ENCODE results near the gene WDR93. TPM values are rescaled to one million over a fixed set of nuclear protein-coding genes. Genes with fewer than 3 reads are reported as not detected.

WDR93 gene
- total RNA-seq, 1 donor from 2014 or later, result not detected

- no peak for DNase-seq
- no peak overlapping the region for H3K27ac Mint-ChIP-seq (ENCODE audit: unreplicated experiment)
- H3K4me3 Mint-ChIP-seq (ENCODE audit: unreplicated experiment), result no peak overlapping the region
- no peak for TF ChIP-seq CTCF (IDR thresholded peaks at IDR 0.05; ENCODE audit: partially characterized antibody, unreplicated experiment)
- H3K36me3 Mint-ChIP-seq (ENCODE audit: unreplicated experiment), result no peaks in the 10 kb centered on the region
- peaks cover 4% of the 10 kb centered on the region for H3K4me1 Mint-ChIP-seq (ENCODE audit: low read depth, unreplicated experiment)
- peaks cover 3% of the 10 kb centered on the region for H3K9me3 Mint-ChIP-seq (ENCODE audit: unreplicated experiment)
- peaks cover 6% of the 10 kb centered on the region for H3K27me3 Mint-ChIP-seq (ENCODE audit: unreplicated experiment)
These were observed 20.7 kb upstream of the WDR93 start for GRCh38 chr15:89669941-89670340.

- Mint-ChIP-seq H3K9me3 (ENCODE audit: unreplicated experiment) (peaks cover 3% of the 10 kb centered on the region), H3K27ac (ENCODE audit: unreplicated experiment) (no peak overlapping the region), H3K27me3 (ENCODE audit: unreplicated experiment) (peaks cover 6% of the 10 kb centered on the region), H3K4me1 (ENCODE audit: low read depth, unreplicated experiment) (peaks cover 4% of the 10 kb centered on the region), H3K36me3 (ENCODE audit: unreplicated experiment) (no peaks in the 10 kb centered on the region), H3K4me3 (ENCODE audit: unreplicated experiment) (no peak overlapping the region)
- TF ChIP-seq CTCF (IDR thresholded peaks at IDR 0.05; ENCODE audit: partially characterized antibody, unreplicated experiment), result no peak
- DNase-seq, result no peak
These were observed 19.5 kb upstream of the WDR93 start for GRCh38 chr15:89670971-89671560.

- Mint-ChIP-seq H3K36me3 (ENCODE audit: unreplicated experiment) (no peaks in the 10 kb centered on the region), H3K4me3 (ENCODE audit: unreplicated experiment) (no peak overlapping the region), H3K27ac (ENCODE audit: unreplicated experiment) (no peak overlapping the region), H3K9me3 (ENCODE audit: unreplicated experiment) (peaks cover 3% of the 10 kb centered on the region), H3K27me3 (ENCODE audit: unreplicated experiment) (peaks cover 6% of the 10 kb centered on the region), H3K4me1 (ENCODE audit: low read depth, unreplicated experiment) (peaks cover 4% of the 10 kb centered on the region)
- TF ChIP-seq CTCF (IDR thresholded peaks at IDR 0.05; ENCODE audit: partially characterized antibody, unreplicated experiment), result no peak
- DNase-seq, result no peak
These were observed 18.9 kb upstream of the WDR93 start for GRCh38 chr15:89671687-89672086.

DNA sequence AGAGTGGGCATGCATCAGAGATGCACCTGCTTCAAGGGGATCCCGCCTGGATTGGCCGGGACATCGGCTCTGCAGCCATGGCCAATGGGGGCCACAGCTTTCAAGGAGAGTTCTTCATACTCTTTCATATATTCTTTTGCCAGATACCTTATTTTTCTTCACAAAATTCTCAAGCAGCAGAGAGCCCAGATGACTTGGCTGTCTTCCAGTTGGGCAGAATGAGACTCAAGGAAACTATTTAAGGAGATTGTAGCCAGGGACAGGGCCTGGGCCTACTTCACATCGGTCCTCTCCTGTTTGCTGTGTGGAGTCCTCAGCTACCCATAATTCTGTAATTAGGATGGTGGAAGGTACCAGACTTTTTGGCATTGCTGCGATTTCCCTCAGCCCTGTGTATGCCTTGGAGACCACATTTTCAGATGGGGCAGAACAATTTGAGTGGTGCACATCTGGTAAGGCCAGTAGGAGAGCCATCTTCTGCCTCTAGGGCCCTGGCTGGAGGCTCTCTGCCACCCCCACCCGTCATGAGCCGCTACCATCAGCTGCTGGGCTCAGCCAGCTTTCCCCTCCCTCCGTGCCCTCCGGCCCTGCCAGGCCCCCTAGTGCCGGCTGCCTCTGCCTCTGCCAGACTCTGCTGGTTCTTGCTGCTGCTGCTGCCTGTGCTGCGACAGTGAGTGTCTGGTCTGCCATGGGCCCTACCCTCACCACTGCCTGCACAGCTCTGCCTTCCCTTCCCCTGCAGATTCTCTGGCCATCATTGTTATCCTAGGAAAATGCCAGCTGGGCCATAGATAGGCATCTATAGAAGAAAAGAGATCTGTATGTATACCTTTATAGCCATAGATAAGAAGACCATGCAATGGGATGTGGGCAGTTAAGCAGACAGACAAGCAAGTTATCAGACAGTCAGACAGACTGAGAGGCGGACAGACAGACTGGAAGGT lies 18.1 kb upstream of the WDR93 start:
- Mint-ChIP-seq H3K9me3 (ENCODE audit: unreplicated experiment) (peaks cover 3% of the 10 kb centered on the region), H3K36me3 (ENCODE audit: unreplicated experiment) (no peaks in the 10 kb centered on the region), H3K4me1 (ENCODE audit: low read depth, unreplicated experiment) (peaks cover 4% of the 10 kb centered on the region), H3K27ac (ENCODE audit: unreplicated experiment) (no peak overlapping the region), H3K27me3 (ENCODE audit: unreplicated experiment) (peaks cover 6% of the 10 kb centered on the region), H3K4me3 (ENCODE audit: unreplicated experiment) (no peak overlapping the region)
- DNase-seq, result no peak
- no peak for TF ChIP-seq CTCF (IDR thresholded peaks at IDR 0.05; ENCODE audit: partially characterized antibody, unreplicated experiment)

DNA sequence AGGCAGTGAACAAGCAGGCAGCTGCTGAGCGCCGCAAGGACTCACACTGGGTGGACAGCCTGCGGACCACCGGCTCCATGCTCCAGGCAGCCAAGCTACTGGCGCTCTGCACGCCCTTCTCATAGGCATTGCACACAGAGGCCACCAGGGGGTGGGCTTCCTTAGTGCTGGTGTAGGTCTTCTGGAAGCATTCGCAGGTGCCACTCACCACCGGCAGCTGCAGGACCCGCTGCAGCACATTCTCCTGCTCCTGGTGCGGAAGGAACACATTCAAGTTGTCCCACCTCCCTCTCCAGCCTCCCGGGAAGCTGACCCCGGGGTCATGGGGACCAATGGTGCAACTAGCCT lies 17.5 kb upstream of the WDR93 start:
- H3K4me3 Mint-ChIP-seq (ENCODE audit: unreplicated experiment), result no peak overlapping the region
- H3K36me3 Mint-ChIP-seq (ENCODE audit: unreplicated experiment), result no peaks in the 10 kb centered on the region
- peaks cover 6% of the 10 kb centered on the region for H3K27me3 Mint-ChIP-seq (ENCODE audit: unreplicated experiment)
- peaks cover 4% of the 10 kb centered on the region for H3K4me1 Mint-ChIP-seq (ENCODE audit: low read depth, unreplicated experiment)
- H3K9me3 Mint-ChIP-seq (ENCODE audit: unreplicated experiment), result peaks cover 3% of the 10 kb centered on the region
- DNase-seq, result peak; percentile 80
- TF ChIP-seq CTCF (IDR thresholded peaks at IDR 0.05; ENCODE audit: partially characterized antibody, unreplicated experiment), result peak; percentile 75
- no peak overlapping the region for H3K27ac Mint-ChIP-seq (ENCODE audit: unreplicated experiment)

Data from glutamatergic neuron (in vitro differentiated cells).